Measurements from ENCODE around the gene PPIH.
"Not testable (repeated sequence)": the region's sequence is repeated elsewhere in the genome, so short reads cannot be mapped to it uniquely, and the experiment has no call there.

PPIH gene

GRCh38 chr1:42682739-42683531 lies 24.7 kb downstream of the PPIH start:
- DNase-seq: peak; percentile 48

GRCh38 chr1:42684139-42684538 lies 25.9 kb downstream of the PPIH start:
- no peak for DNase-seq

GRCh38 chr1:42686418-42686817 lies 28.2 kb downstream of the PPIH start:
- DNase-seq: no peak

GRCh38 chr1:42689912-42690311 lies 31.7 kb downstream of the PPIH start:
- DNase-seq: no peak

GRCh38 chr1:42690477-42691156 lies 32.4 kb downstream of the PPIH start:
- DNase-seq: no peak

- DNase-seq: no peak
These were observed 32.9 kb downstream of the PPIH start for GRCh38 chr1:42691157-42691498.

GRCh38 chr1:42692461-42692860 lies 34.2 kb downstream of the PPIH start:
- DNase-seq: no peak

- no peak for DNase-seq
These were observed 34.7 kb downstream of the PPIH start for GRCh38 chr1:42692911-42693310.

- no peak for DNase-seq
These were observed 40.0 kb downstream of the PPIH start for GRCh38 chr1:42698081-42698813.

- no peak for DNase-seq
These were observed 41.8 kb downstream of the PPIH start for GRCh38 chr1:42700006-42700405.

GRCh38 chr1:42703888-42704464 lies 45.8 kb downstream of the PPIH start:
- DNase-seq: no peak

GRCh38 chr1:42712808-42713207 lies 54.6 kb downstream of the PPIH start:
- DNase-seq: not testable (repeated sequence)

- no peak for DNase-seq
These were observed 55.1 kb downstream of the PPIH start for GRCh38 chr1:42713293-42713692.

- not testable (repeated sequence) for DNase-seq
These were observed 56.2 kb downstream of the PPIH start for GRCh38 chr1:42714441-42714840.

GRCh38 chr1:42720868-42721267 lies 62.6 kb downstream of the PPIH start:
- no peak for DNase-seq

- DNase-seq: no peak
These were observed 63.7 kb downstream of the PPIH start for GRCh38 chr1:42721926-42722325.

GRCh38 chr1:42722403-42722802 lies 64.2 kb downstream of the PPIH start:
- DNase-seq: not testable (repeated sequence)

- no peak for DNase-seq
These were observed 65.3 kb downstream of the PPIH start for GRCh38 chr1:42723511-42723910.

- DNase-seq: not testable (repeated sequence)
These were observed 67.6 kb downstream of the PPIH start for GRCh38 chr1:42725820-42726219.
